Tibial nerve (tissue), 4 donors: Measurements from ENCODE around the gene SYCE3. TPM values are rescaled to one million over a fixed set of nuclear protein-coding genes. Genes with fewer than 3 reads are reported as not detected.

Experiments used
- DNase-seq, 2 donors: peaks; one replicate each; pipeline ENCODE4 v3.0.0-alpha.2; 2019; ENCODE audit warnings: low spot score in 2 of 2
- H3K27ac ChIP-seq, 4 donors: fragments of 200-600 bp; sonication (generic) in 3 of 4; one replicate each; pipeline ENCODE4 v1.5.1; 2017 to 2019; ENCODE audit warnings: mild to moderate bottlenecking in 1 of 4
- H3K27me3 ChIP-seq, 2 donors: fragments of 200-600 bp; sonication (generic) in 1 of 2; one replicate each; pipeline versions ENCODE4 v1.5.1 to v1.6.0; 2017 to 2019
- H3K36me3 ChIP-seq, 3 donors: fragments of 200-600 bp; sonication (generic); one replicate each; pipeline ENCODE4 v1.5.1; 2018 to 2019
- H3K4me1 ChIP-seq, 4 donors: fragments of 200-600 bp; sonication (generic) in 3 of 4; one replicate each; pipeline ENCODE4 v1.5.1; 2017 to 2019
- H3K4me3 ChIP-seq, 4 donors: fragments of 200-600 bp; sonication (generic) in 3 of 4; one replicate each; pipeline ENCODE4 v1.5.1; 2017 to 2019; ENCODE audit warnings: mild to moderate bottlenecking in 1 of 4, moderate library complexity in 1 of 4
- H3K9me3 ChIP-seq, 4 donors: fragments of 200-600 bp; sonication (generic) in 3 of 4; one replicate each; pipeline ENCODE4 v1.5.1; 2017 to 2019
- CTCF ChIP-seq, 5 experiments: fragments of 200-600 bp in 3 of 5; fragments of 450-650 bp in 2 of 5; sonication (generic) in 3 of 5; IDR thresholded peaks; one replicate each; pipeline ENCODE4 v1.5.1; 2016 to 2019; ENCODE audit warnings: antibody characterized with exemption in 5 of 5, mild to moderate bottlenecking in 3 of 5, moderate library complexity in 2 of 5
- EP300 ChIP-seq, 2 donors: sonication (generic); formaldehyde crosslinking; IDR thresholded peaks; one replicate each; pipeline ENCODE4 v1.6.1; 2017; ENCODE audit warnings: antibody characterized with exemption in 2 of 2, mild to moderate bottlenecking in 1 of 2
- POLR2A ChIP-seq, 2 donors: fragments of 450-650 bp; IDR thresholded peaks; one replicate each; pipeline ENCODE4 v1.6.1; 2017; ENCODE audit warnings: antibody characterized with exemption in 2 of 2, mild to moderate bottlenecking in 2 of 2, moderate library complexity in 2 of 2
- WGBS, 2 donors: methylation state at CpG; one replicate each; pipeline ENCODE4 v1.1.5; 2018; 5-methylcytosine and 5-hydroxymethylcytosine counted together
- total RNA-seq, 4 donors: library from RNA; depleted of rRNA; stranded (reverse); fragments of >200 nt; gene quantifications; one replicate each; pipeline ENCODE4 v1.1.0, GENCODE V29; 2016

Gene SYCE3
- total RNA-seq, 4 donors from 2014 or later: not detected

GRCh38 chr22:50576070-50576469 is 13.4 kb upstream of the SYCE3 start:
- DNase-seq: no peak
- Histone ChIP-seq H3K4me1 (peaks cover 0 to 24% (median 8%) of the 10 kb centered on the region in 4 donors), H3K4me3 (no peak overlapping the region), H3K27me3 (peaks cover 0 to 15% of the 10 kb centered on the region in 2 donors), H3K9me3 (no peaks in the 10 kb centered on the region), H3K27ac (no peak overlapping the region), H3K36me3 (peaks cover 0 to 77% (median under 1%) of the 10 kb centered on the region in 3 donors)
- TF ChIP-seq CTCF (IDR thresholded peaks at IDR 0.05) (peak in 1 of 5 experiments; percentile 18), POLR2A (IDR thresholded peaks at IDR 0.05) (no peak)
- WGBS, 2 donors: 60 to 65% methylated on average over 4 to 5 of the region's 5 CpGs

GRCh38 chr22:50575426-50575941 is 12.8 kb upstream of the SYCE3 start:
- Histone ChIP-seq H3K27ac (no peak overlapping the region), H3K4me1 (peaks cover 0 to 20% (median 8%) of the 10 kb centered on the region in 4 donors), H3K27me3 (peaks cover 0 to 15% of the 10 kb centered on the region in 2 donors), H3K9me3 (no peaks in the 10 kb centered on the region), H3K36me3 (peaks cover 0 to 78% (median 6%) of the 10 kb centered on the region in 3 donors), H3K4me3 (no peak overlapping the region)
- WGBS, 2 donors: 82 to 86% methylated on average over 8 of the region's 8 CpGs
- TF ChIP-seq EP300 (IDR thresholded peaks at IDR 0.05) (no peak), CTCF (IDR thresholded peaks at IDR 0.05) (no peak), POLR2A (IDR thresholded peaks at IDR 0.05) (no peak)
- DNase-seq: no peak

GRCh38 chr22:50574383-50574755 is 11.7 kb upstream of the SYCE3 start:
- no peaks in the 10 kb centered on the region for H3K9me3 ChIP-seq
- H3K4me3 ChIP-seq: no peak overlapping the region
- peaks cover 0 to 15% of the 10 kb centered on the region in 2 donors for H3K27me3 ChIP-seq
- H3K4me1 ChIP-seq: peaks cover 0 to 19% (median 8%) of the 10 kb centered on the region in 4 donors
- 91% methylated on average over 11 of the region's 11 CpGs for WGBS, 2 donors
- H3K36me3 ChIP-seq: peaks cover 0 to 78% (median 7%) of the 10 kb centered on the region in 3 donors
- no peak overlapping the region for H3K27ac ChIP-seq
- DNase-seq: no peak
- no peak for TF ChIP-seq EP300 (IDR thresholded peaks at IDR 0.05)
- TF ChIP-seq POLR2A (IDR thresholded peaks at IDR 0.05): no peak
- TF ChIP-seq CTCF (IDR thresholded peaks at IDR 0.05): no peak

GRCh38 chr22:50573491-50574382 is 11.0 kb upstream of the SYCE3 start:
- TF ChIP-seq CTCF (IDR thresholded peaks at IDR 0.05): no peak
- no peak for TF ChIP-seq POLR2A (IDR thresholded peaks at IDR 0.05)
- no peak for TF ChIP-seq EP300 (IDR thresholded peaks at IDR 0.05)
- WGBS, 2 donors: 71 to 80% methylated on average over 21 to 23 of the region's 26 CpGs
- H3K36me3 ChIP-seq: peaks cover 0 to 78% (median 7%) of the 10 kb centered on the region in 3 donors
- H3K4me3 ChIP-seq: no peak overlapping the region
- no peak for DNase-seq
- H3K27me3 ChIP-seq: peaks cover 0 to 15% of the 10 kb centered on the region in 2 donors
- H3K4me1 ChIP-seq: peaks cover 0 to 13% (median 7%) of the 10 kb centered on the region in 4 donors
- H3K27ac ChIP-seq: no peak overlapping the region
- no peaks in the 10 kb centered on the region for H3K9me3 ChIP-seq

- H3K27ac ChIP-seq: no peak overlapping the region
- H3K36me3 ChIP-seq: peaks cover 0 to 83% (median 7%) of the 10 kb centered on the region in 3 donors
- no peak for TF ChIP-seq POLR2A (IDR thresholded peaks at IDR 0.05)
- no peak for TF ChIP-seq EP300 (IDR thresholded peaks at IDR 0.05)
- TF ChIP-seq CTCF (IDR thresholded peaks at IDR 0.05): no peak
- no peak for DNase-seq
- H3K4me3 ChIP-seq: no peak overlapping the region
- peaks cover 0 to 5% (median under 1%) of the 10 kb centered on the region in 4 donors for H3K4me1 ChIP-seq
- WGBS, 2 donors: 91 to 94% methylated on average over 10 to 11 of the region's 11 CpGs
- no peaks in the 10 kb centered on the region for H3K9me3 ChIP-seq
- H3K27me3 ChIP-seq: peaks cover 0 to 10% of the 10 kb centered on the region in 2 donors
These were observed 10.2 kb upstream of the SYCE3 start for GRCh38 chr22:50572965-50573364.
